Esophagus muscularis mucosa (tissue), 3 donors: ENCODE measurements around the gene MAP1A.

Source experiments
- POLR2A ChIP-seq: fragments of 450-650 bp; IDR thresholded peaks from one replicate; pipeline ENCODE4 v1.6.1; 2017; ENCODE audit warnings: antibody characterized with exemption, moderate library complexity, mild to moderate bottlenecking, low read depth
- POLR2AphosphoS5 ChIP-seq, 2 donors: sonication (generic); formaldehyde crosslinking; IDR thresholded peaks; one replicate each; pipeline ENCODE4 v1.6.1; 2017; ENCODE audit warnings: antibody characterized with exemption in 2 of 2
- TF ChIP-seq, protein P1 (sequence below), 3 experiments: fragments of 200-600 bp in 2 of 3; fragments of 450-650 bp in 1 of 3; sonication (generic) in 2 of 3; IDR thresholded peaks; one replicate each; pipeline ENCODE4 v1.5.1; 2017 to 2019; ENCODE audit warnings: antibody characterized with exemption in 3 of 3, mild to moderate bottlenecking in 2 of 3, moderate library complexity in 1 of 3

DNA sequence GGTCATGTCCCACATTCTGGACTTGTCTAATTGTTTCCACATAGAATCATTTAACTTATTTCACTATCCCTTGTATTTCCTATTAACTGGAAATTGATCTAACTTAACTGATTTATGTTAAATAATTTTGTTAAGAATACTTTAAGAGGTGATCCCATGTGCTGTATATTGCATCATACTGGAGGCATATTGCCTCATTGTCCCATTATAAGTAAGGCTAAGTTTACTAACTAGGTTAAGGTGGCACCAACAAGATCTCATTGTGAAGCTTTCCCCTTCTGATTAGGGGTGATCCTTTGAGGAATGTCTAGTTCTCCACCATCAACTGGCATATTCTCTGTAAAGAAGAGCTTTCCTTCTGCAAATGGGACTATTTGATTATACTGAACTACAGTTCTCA lies 24.4 kb downstream of the MAP1A start:
- no peak for TF ChIP-seq POLR2A
- TF ChIP-seq, protein P1, sequence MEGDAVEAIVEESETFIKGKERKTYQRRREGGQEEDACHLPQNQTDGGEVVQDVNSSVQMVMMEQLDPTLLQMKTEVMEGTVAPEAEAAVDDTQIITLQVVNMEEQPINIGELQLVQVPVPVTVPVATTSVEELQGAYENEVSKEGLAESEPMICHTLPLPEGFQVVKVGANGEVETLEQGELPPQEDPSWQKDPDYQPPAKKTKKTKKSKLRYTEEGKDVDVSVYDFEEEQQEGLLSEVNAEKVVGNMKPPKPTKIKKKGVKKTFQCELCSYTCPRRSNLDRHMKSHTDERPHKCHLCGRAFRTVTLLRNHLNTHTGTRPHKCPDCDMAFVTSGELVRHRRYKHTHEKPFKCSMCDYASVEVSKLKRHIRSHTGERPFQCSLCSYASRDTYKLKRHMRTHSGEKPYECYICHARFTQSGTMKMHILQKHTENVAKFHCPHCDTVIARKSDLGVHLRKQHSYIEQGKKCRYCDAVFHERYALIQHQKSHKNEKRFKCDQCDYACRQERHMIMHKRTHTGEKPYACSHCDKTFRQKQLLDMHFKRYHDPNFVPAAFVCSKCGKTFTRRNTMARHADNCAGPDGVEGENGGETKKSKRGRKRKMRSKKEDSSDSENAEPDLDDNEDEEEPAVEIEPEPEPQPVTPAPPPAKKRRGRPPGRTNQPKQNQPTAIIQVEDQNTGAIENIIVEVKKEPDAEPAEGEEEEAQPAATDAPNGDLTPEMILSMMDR (IDR thresholded peaks at IDR 0.05): no peak
- no peak for TF ChIP-seq POLR2AphosphoS5 (IDR thresholded peaks at IDR 0.05)
